GM18508 (cell line): ENCODE data around the gene COL20A1.
"Not testable (repeated sequence)": the region's sequence is repeated elsewhere in the genome, so short reads cannot be mapped to it uniquely, and the experiment has no call there.

Experiments
- ATAC-seq: cut with Tn5 transposase; IDR thresholded peaks from one replicate; pipeline ENCODE4 v1.9.1; 2021; ENCODE audit warnings: moderate number of reproducible peaks; ENCODE audit not compliant: insufficient read depth, unreplicated experiment

COL20A1 gene

DNA sequence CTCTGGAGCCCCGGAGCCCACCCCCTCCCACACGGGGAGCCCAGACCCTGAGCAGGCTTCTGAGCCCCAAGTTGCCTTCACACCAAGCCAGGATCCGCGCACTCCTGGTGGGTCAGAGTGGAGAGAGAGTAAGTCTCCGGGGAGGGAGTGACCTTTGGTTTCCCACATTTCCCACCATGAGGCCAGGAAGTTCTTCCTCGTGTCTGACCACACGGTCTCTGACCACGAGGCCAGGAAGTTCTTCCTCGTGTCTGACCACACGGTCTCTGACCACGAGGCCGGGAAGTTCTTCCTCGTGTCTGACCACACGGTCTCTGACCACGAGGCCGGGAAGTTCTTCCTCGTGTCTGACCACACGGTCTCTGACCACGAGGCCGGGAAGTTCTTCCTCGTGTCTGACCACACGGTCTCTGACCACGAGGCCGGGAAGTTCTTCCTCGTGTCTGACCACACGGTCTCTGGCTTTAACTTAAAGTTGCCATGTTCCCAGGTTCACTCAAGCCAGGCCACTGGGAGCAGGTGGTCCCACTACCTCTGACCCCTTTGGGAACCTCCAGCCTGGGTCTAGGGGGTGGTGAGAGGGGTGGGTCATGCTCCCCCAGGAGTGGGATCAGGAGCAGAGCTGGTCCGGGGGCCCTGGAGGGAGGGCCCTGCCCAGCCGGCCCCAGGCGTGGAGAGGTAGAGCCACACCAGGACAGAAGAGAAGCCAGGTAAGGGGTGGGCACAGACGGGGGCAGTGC is 13.1 kb downstream of the COL20A1 start:
- ATAC-seq: not testable (repeated sequence)

DNA sequence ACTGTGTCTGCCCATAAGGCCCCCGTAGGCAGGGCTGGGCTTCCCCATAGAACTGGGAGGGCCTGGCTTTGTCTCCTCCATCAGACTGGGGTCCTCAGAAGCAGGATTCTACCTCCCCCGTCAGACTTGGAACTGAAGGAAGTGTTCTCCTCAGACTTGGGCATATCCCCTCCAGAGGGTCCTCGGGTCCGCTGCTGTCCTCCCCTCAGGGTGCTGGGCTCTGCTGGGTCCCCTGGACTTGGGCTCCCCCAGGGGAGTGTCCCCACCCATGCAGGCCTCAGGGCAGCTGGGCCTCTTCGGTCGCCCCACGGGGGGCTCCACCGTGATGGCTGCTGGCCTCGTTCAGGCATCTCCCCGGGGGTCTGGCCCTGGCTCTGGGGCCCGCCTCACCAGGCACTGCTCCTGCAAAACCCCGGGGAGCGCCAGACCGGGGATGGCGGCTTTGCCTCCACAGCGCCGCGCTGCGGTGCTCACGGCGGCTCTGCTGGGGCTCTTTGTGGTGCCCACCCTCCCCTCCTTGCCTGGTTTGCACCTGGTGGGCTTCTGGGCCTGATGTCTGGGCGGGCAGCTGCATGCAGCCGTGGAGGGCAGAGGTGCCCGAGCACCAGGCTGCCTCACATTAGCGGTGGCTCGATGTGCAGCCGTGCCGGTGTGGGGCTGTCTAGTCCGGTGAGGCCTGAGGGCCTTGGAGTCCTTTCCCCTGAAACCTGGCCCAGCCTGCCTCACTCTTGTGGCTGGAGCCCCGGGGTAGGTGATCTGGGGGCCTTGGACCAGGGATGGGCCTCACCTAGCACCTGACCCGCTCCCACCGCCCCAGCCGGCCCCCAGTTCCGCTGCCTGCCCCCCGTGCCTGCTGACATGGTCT is 13.9 kb downstream of the COL20A1 start:
- no peak for ATAC-seq

DNA sequence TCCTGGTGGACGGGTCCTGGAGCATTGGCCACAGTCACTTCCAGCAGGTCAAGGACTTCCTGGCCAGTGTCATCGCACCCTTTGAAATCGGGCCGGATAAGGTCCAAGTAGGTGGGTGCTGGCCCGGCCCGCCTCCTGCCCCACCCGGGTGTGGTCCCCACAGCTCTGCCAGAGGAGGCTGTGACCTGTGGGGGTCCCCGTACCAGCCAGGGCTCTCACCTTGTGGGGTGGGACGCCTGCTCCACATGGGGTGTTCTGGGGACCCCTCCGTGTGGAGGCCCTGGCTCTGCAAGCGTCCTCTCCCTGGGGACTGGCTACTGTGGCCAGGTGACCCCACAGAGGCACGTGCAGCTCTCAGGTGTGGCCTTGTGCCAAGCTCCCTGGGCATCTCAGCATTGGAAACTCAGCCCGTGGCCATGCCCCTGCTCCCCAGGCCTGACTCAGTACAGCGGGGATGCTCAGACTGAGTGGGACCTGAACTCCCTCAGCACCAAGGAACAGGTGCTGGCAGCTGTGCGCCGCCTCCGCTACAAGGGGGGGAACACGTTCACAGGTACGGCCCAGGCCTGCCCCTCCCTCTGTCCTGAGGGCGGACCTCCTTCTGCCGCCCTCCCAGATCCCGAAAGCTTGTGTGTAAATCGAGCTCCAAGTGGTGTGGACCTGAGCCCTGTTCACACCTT is 14.7 kb downstream of the COL20A1 start:
- no peak for ATAC-seq

DNA sequence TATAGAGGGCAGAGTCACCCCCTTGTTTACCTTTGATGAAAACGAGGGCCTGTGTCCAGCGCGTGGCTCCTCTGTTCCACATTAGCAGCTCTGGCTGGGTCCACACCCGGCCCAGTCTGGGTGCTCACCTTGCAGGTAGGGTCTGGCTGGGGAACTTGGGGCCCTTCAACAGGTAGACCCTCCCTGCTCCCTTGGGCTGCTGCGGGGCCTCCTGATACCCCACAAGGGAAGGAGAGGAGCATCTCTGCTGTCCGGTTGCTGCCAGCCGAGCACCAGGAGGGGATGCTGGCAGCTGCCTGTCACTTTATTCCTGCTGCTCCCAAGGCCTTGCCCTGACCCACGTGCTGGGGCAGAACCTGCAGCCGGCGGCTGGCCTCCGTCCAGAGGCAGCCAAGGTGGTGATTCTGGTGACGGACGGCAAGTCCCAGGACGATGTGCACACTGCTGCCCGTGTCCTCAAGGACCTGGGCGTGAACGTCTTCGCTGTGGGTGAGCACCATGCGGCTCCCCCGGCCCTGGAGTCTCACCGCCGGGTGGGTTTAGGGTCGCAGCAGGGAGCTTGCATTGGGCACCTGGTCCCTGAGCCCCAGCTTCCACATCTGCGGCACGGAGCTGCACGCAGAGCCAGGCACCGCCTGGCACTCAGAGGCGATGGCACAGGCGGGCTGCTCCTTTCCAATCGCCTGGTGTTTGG is 15.4 kb downstream of the COL20A1 start:
- no peak for ATAC-seq

DNA sequence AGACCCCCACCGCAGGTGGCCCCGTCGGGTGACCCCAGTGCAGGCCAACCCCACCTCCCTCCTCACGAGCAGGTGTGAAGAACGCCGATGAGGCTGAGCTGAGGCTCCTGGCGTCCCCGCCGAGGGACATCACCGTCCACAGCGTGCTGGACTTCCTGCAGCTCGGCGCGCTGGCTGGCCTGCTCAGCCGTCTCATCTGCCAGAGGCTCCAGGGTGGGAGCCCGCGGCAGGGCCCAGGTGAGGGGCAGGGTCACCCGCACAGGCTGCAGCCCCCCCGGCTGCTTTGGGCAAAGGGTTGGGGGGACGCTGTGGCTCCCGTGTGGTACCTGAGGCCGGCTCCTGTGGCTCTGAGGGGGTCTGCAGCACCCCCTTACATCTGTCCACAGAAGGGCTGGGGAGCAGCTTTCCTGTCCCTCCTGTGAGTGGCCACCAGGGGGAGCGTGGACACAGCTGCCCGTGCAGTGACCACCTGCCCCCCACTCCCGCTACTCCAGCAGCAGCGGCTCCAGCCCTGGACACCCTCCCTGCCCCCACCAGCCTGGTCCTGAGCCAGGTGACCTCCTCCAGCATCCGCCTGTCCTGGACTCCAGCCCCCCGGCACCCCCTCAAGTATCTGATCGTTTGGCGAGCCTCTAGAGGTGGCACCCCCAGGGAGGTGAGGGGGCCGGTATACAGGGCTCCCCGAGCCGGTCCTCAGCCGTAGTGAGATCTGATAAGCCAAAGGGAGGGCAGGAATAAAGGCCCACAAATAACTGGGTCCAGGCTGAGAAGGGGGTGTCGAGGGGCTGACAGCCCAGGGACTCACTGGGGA is 16.5 kb downstream of the COL20A1 start:
- no peak for ATAC-seq

DNA sequence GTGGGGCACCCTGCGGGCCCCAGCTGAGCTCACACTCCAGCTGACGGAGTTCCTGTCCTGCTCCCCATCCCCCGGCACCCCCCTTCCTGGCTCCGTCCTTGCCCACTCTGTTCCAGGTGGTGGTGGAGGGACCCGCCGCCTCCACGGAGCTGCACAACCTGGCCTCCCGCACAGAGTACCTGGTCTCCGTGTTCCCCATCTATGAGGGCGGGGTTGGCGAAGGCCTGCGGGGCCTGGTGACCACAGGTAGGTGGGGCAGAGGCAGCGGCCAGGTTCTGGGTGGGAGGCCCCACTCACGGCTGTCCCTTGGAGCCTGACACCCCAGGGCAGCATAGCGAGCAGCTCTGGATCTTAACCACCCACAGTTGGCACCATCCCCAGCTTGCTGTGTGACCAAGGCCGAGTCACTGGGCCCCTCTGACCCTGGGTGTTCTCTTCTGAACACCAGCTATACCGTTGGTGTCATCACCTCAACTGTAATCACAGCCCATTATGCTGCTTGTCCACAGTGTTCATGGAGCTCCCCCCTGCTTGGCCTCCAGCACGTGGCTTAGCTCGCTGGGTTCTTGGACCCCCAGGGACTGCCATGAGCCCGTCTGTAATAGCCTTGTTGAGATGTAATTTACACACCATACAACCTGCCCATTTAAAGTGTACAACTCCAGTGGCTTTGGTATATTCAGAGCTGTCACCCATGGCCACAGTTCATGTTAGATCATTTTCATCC is 17.4 kb downstream of the COL20A1 start:
- no peak for ATAC-seq

DNA sequence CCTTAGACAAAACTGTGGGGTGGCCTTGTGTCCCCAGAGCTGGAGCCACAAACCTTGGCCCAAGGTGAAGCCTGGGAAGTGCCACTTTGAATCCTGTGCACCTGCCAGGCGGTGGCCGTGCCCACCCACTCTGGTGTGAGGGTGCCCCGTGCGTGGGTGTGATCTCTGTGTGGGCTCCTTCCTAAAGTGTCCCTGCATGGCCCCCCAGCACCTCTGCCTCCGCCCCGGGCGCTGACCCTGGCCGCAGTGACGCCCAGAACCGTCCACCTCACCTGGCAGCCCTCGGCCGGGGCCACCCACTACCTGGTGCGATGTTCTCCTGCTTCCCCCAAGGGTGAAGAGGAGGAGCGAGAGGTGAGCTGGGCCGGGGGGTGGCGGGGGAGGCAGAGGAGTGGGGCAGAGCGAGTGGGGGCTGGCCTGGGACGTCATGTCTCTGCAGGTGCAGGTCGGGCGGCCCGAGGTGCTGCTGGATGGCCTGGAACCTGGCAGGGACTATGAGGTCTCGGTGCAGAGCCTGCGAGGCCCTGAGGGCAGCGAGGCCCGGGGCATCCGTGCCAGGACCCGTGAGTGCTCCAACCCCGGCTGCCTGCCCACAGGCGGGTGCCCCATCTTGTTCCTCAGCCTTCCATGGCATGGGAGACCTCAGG is 18.3 kb downstream of the COL20A1 start:
- no peak for ATAC-seq

DNA sequence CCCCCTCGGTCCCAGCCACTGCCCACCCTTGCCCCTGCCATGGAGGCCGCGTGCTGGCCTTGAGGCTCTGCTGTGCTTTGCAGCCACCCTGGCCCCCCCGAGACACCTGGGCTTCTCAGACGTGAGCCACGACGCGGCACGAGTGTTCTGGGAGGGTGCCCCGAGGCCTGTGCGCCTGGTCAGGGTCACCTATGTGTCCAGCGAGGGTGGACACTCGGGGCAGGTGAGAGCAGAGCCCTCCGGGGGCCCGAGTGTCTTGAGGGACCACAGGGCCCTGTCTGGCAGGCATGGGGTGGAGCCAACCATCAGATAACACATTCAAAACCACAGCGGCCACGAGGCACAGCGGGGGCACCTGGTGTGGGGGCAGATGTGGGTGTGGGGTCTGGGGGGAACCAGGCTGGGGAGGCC is 18.9 kb downstream of the COL20A1 start:
- no peak for ATAC-seq

DNA sequence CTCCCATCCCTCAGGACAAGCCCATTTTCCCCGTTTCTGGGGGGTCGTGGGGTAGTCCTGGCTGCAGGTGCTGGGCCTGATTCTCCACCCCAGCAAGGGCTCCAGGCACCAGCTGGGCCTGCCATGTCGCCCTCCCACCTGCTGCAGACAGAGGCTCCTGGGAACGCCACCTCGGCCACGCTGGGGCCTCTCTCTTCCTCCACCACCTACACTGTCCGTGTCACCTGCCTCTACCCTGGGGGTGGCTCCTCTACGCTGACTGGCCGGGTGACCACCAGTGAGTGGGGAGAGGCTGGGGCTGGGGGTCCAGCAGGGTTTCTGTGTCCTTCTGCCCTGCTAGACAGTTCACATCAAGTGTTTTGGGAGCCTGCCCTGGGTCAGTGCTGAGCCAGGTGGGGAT is 19.3 kb downstream of the COL20A1 start:
- no peak for ATAC-seq

DNA sequence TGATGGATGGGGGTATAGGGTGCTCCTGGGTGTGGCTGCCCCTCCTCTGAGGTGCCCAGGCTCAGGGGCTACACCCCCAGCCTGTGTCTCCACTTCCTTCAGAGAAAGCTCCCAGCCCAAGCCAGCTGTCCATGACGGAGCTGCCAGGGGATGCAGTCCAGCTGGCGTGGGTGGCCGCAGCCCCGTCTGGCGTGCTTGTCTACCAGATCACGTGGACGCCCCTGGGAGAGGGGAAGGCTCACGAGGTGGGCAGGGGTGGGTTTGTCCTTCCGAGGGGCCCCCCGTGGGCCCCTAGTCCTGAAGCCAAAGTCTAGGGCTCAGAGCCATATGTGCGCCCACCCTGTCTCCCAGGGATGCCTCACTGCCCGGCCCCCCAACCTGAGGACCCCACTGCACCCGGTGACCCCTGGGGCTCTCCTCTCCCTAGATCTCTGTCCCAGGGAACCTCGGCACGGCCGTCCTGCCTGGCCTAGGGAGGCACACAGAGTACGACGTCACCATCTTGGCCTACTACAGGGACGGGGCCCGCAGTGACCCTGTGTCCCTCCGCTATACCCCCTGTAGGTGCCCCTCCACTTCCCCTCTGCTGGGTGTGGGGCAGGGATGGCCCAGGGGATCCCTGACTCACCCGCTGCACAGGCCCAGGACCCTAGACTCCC is 19.8 kb downstream of the COL20A1 start:
- ATAC-seq: no peak

DNA sequence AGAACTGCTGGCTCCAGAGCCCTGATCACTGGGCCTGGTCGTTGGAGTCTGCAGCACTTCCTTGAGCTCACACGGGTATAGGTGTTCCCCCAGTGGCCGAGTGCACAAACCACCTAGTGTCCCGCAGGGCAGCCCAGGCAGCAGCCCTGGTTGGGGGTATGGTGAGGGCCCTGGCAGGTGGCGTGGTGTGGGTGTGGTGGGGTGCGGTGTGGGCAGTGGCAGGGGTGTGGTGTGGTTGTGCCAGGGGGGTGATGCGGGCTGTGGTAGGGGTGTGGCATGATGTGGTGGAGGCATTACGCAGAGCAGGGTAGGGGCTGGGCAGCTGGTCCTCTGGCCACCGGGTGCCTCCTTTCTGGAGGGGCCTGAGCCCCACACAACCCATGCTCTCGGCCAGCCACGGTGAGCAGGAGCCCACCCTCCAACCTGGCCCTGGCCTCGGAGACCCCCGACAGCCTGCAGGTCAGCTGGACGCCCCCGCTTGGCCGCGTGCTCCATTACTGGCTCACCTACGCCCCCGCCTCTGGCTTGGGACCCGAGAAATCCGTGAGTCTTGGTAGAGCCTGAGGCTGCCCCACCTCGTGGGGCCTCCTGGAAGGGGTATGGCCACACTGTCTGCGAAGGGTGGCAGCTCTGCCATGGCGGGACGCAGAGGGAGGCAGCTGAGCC is 20.5 kb downstream of the COL20A1 start:
- no peak for ATAC-seq

DNA sequence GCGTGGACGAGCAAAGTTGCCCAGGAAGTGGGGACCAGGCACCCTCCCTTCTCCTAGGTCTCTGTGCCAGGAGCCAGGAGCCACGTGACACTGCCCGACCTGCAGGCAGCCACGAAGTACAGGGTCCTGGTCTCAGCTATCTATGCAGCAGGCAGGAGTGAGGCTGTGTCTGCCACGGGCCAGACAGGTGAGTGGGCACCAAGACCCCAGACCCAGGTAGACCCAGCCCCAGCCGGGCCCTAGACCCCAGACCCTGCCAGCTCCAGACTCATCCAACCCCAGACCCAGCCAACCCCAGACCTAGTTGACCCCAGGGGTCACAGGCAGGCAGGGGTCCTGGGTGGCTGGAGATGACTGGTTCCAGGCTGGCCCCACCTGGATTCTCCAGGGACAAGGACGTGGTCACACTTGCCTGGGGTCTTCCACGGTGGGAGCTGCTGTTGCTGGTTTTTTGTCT is 21.1 kb downstream of the COL20A1 start:
- ATAC-seq: no peak

DNA sequence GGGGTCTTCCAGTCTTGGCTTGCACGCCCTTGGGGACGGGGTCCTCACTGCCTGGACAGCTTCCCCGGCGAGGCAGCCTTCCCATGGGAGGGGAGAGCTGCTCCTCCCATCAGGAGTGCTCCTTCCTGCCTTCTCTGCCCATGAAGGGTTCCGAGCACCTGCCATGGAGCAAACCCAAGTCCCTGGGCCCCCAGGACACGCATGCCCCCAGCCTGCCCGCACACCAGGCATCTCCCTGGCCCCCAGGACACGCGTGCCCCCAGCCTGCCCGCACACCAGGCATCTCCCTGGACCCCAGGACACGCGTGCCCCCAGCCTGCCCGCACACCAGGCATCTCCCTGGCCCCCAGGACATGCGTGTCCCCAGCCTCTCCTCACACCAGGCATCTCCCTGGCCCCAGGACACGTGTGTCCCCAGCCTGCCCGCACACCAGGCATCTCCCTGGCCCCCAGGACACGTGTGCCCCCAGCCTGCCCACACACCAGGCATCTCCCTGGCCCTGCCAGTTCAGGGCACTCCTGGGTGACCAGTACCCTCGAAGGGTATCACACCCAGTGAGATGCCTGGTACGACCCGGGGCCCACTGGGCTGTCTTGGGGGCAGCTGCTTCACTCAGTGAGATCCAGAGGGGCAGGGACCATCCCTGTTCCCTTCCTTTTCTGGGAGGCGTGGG is 21.7 kb downstream of the COL20A1 start:
- ATAC-seq: no peak

DNA sequence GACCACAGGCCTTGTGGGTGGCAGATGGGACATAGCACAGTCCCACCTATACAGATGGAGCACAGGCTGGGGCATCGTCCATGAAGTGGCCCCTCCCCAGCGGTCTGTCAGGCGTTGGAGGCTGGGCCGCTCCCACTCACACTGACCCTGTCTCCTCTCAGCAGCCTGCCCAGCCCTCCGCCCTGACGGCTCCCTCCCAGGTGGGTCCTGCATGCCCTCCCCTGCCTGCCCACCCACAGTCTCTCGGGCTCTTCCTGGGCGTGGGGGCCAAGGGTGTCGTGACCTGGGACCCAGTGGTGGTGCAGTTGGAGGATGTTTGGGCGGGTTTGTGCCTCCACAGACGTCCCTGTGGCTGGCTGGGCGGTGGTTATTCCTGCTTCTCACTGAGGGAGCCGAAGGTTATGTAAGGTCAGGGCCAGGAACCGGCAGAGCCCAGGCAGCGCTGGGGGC is 22.3 kb downstream of the COL20A1 start:
- no peak for ATAC-seq

DNA sequence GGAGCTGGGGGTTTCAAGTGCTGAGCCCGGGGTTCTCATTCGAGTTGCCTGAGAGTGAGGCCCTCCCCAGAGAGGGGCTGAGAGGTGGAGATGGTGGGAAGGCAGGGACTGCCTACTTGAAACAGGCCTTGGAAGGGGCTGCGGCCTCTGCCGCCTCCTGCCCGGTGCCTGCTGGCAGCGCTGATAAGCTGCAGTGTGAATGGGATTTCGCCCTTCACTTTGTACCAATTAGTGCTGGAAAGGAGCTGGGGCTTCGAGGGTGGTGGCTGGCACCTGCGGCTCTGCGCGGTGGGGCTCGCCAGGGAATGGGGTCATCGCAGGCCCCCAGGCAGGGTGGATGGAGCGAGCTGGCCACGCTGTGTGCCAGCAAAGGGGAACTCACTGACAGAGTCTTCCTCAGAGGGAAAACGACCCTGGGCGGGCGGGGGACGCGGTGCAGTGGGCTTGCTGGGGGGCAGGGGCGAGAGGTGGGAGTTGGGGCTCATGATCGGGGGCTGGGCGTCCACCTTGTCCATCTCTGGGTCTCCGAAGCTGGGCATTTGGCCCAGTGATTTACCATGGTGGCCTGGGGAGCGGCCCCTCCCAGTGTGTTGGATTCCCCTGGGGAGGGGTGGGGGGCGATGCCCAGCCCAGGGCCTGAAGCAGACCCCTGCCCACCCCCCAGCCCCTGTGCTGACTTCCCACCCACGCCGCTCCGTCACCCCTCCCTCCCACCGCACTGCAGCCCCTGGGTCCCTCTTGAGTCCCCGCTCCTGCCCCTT is 22.9 kb downstream of the COL20A1 start:
- ATAC-seq: no peak

DNA sequence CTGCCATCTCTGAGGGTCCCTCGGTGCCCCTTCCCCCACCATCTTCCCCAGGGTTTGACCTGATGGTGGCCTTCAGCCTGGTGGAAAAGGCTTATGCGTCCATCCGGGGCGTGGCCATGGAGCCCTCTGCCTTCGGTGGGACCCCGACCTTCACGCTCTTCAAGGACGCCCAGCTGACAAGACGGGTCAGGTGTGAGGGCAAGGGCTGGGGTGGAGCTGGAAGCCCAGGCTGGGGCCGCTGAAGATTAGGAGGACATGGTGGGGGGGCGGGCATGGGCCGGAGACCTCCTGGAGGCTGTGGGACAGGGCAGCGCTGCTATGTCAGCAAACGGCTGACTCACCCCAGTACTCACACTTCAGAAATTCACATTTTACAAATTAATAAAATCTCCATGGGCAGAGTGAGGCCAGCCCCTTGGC is 23.5 kb downstream of the COL20A1 start:
- ATAC-seq: no peak
